CD8-positive, alpha-beta memory T cell (primary cell): Measurements from ENCODE around the gene SYTL3. TPM values are rescaled to one million over a fixed set of nuclear protein-coding genes. Genes with fewer than 3 reads are reported as not detected.
"Not testable (repeated sequence)": the region's sequence is repeated elsewhere in the genome, so short reads cannot be mapped to it uniquely, and the experiment has no call there.

Source experiments
- CTCF ChIA-PET: fragments of 350-600 bp; sonication (Branson Sonifier 250); formaldehyde crosslinking; loops from one replicate; lab custom pipeline; 2021; ENCODE audit warnings: antibody characterized with exemption; lab: Charles Lee
- POLR2A ChIA-PET: fragments of 350-600 bp; sonication (Branson Sonifier 250); formaldehyde crosslinking; loops from one replicate; lab custom pipeline; 2021; ENCODE audit warnings: antibody characterized with exemption; lab: Charles Lee
- DNase-seq, 5 donors: peaks; one replicate each; pipeline versions ENCODE4 v3.0.0 to v3.0.0-alpha.2; 2020 to 2022; ENCODE audit warnings: mixed read lengths in 1 of 5
- H3K27ac ChIP-seq: one replicate; pipeline ENCODE4 v1.7.0; 2013; ENCODE audit warnings: low read depth, mild to moderate bottlenecking, low read length, moderate library complexity
- H3K27me3 ChIP-seq: 2 replicates; pipeline ENCODE4 v1.7.0; 2013; ENCODE audit warnings: low read length, mild to moderate bottlenecking; ENCODE audit not compliant: insufficient read depth, poor library complexity, severe bottlenecking
- H3K36me3 ChIP-seq: 2 replicates; pipeline ENCODE4 v1.7.0; 2013; ENCODE audit warnings: mild to moderate bottlenecking, low read length, moderate library complexity; ENCODE audit not compliant: insufficient read depth
- H3K4me1 ChIP-seq: 2 replicates; pipeline ENCODE4 v1.7.0; 2013; ENCODE audit warnings: mild to moderate bottlenecking, low read length, moderate library complexity; ENCODE audit not compliant: insufficient read depth
- H3K4me3 ChIP-seq: 2 replicates; pipeline ENCODE4 v1.7.0; 2013; ENCODE audit warnings: mild to moderate bottlenecking, low read length
- H3K9me3 ChIP-seq: 2 replicates; pipeline ENCODE4 v1.7.0; 2013; ENCODE audit warnings: mild to moderate bottlenecking, low read length
- H3K27ac Mint-ChIP-seq, 8 donors: one replicate each; pipeline ENCODE4 v1.8.0; 2020 to 2021; ENCODE audit warnings: mixed read lengths in 8 of 8, mild to moderate bottlenecking in 6 of 8, inconsistent platforms in 3 of 8, moderate library complexity in 3 of 8
- H3K27me3 Mint-ChIP-seq, 2 donors: one replicate each; pipeline ENCODE4 v1.8.0; 2020 to 2021; ENCODE audit warnings: mixed read lengths in 2 of 2, mild to moderate bottlenecking in 1 of 2, moderate library complexity in 1 of 2
- H3K36me3 Mint-ChIP-seq, 3 donors: one replicate each; pipeline ENCODE4 v1.8.0; 2020 to 2021; ENCODE audit warnings: mixed read lengths in 3 of 3, inconsistent platforms in 1 of 3, mild to moderate bottlenecking in 1 of 3
- H3K4me1 Mint-ChIP-seq, 3 donors: one replicate each; pipeline ENCODE4 v1.8.0; 2020 to 2021; ENCODE audit warnings: mixed read lengths in 3 of 3, inconsistent platforms in 1 of 3, mild to moderate bottlenecking in 1 of 3
- H3K4me3 Mint-ChIP-seq, 7 donors: one replicate each; pipeline ENCODE4 v1.8.0; 2020 to 2021; ENCODE audit warnings: mixed read lengths in 7 of 7, mild to moderate bottlenecking in 6 of 7, moderate library complexity in 4 of 7, inconsistent platforms in 2 of 7
- H3K9me3 Mint-ChIP-seq, 5 donors: one replicate each; pipeline ENCODE4 v1.8.0; 2020 to 2022; ENCODE audit warnings: mixed read lengths in 5 of 5, mild to moderate bottlenecking in 3 of 5, moderate library complexity in 2 of 5, inconsistent platforms in 1 of 5
- polyA plus RNA-seq: library from polyadenylated mRNA; unstranded; fragments of 300-500 nt; fragmentation: Illumina TruSeq; gene quantifications from one replicate; pipeline ENCODE4 v1.2.3, GENCODE V29; 2021
- total RNA-seq, 2 experiments: library from RNA; stranded (reverse); gene quantifications; one replicate each; pipeline ENCODE4 v1.2.3, GENCODE V29; 2021

The SYTL3 gene
- total and polyA plus RNA-seq, 3 experiments from 2014 or later: 19.5 to 102 (median 96.6) TPM

DNA sequence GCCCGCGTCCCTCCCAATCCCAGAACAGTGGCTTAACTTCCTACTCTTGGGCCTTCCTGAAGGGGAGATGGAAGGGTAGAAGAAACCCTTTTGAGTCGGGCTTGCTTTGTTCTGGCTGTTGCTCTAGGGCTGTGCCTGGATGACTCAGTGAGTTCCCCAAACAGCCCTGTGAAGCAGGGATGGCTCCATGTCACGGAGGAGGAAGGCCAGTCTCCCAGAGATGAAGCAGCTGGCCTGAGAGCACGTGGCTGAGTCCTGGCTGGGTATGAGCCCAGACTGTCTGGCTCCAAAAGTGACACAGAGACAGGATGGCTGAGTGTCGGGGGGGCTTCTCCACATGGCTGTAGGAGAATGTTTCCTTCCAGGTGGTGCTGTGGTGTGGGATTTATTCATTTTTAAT, 4.6 kb downstream of the SYTL3 start:
- no peaks in the 10 kb centered on the region for H3K9me3 ChIP-seq
- DNase-seq: no peak
- H3K36me3 ChIP-seq: no peaks in the 10 kb centered on the region
- Mint-ChIP-seq H3K36me3 (peaks cover 7 to 55% (median 16%) of the 10 kb centered on the region in 3 donors), H3K4me1 (peaks cover 58 to 80% (median 64%) of the 10 kb centered on the region in 3 donors), H3K27ac (peak overlapping the region; percentile 97 to 100 (median 98)), H3K27me3 (peaks cover 0 to 2% of the 10 kb centered on the region in 2 donors), H3K9me3 (peaks cover 0 to 2% (median 0%) of the 10 kb centered on the region in 5 donors), H3K4me3 (peak overlapping the region; percentile 63 to 86 (median 80))
- peak overlapping the region; percentile 48 for H3K4me3 ChIP-seq
- POLR2A ChIA-PET: interaction anchor here (2.0 kb wide), 1 partner anchor 10 kb away, joined by 46 read pairs; the partner anchor contains the start of gene DYNLT1
- peak overlapping the region; percentile 68 for H3K27ac ChIP-seq
- CTCF ChIA-PET: interaction anchor here (1.8 to 3.8 kb wide), 2 partner anchors 11 to 37 kb away, joined by 10 to 26 read pairs; partner anchors contain the start of gene DYNLT1
- peaks cover 52% of the 10 kb centered on the region for H3K4me1 ChIP-seq
- no peaks in the 10 kb centered on the region for H3K27me3 ChIP-seq

DNA sequence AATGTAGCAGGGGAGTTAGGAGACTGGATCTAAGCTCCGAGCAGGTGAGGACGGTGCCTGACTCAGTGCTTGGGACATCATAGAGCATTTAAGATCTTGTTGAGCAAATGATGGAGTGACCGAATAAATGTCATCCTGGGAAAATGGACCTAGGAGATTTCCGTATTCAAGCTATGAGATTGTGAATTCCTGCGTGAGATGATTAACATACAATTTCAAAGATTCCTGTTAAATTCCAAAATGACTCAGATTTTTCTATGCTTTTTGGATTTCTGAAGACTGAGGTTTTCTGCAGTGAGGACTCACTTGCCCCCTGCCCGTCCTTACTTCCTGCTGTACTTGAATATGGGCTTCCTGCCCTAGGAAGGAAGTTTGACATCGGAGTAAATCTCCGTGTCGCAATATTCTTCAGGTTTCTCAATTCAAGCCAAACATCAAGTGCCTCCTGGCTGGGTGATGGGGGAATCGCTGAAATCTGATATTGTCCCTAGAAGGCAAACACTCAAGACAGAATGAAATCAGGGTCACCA, 5.2 kb downstream of the SYTL3 start:
- no peak overlapping the region for H3K27ac ChIP-seq
- peaks cover 55% of the 10 kb centered on the region for H3K4me1 ChIP-seq
- Mint-ChIP-seq H3K4me3 (peak overlapping the region; percentile 63 to 86 (median 80)), H3K4me1 (peaks cover 53 to 78% (median 64%) of the 10 kb centered on the region in 3 donors), H3K27me3 (no peaks in the 10 kb centered on the region), H3K27ac (peak overlapping the region; percentile 97 to 100 (median 98)), H3K36me3 (peaks cover 7 to 54% (median 16%) of the 10 kb centered on the region in 3 donors), H3K9me3 (no peaks in the 10 kb centered on the region)
- H3K27me3 ChIP-seq: no peaks in the 10 kb centered on the region
- DNase-seq: no peak
- peak overlapping the region; percentile 48 for H3K4me3 ChIP-seq
- H3K36me3 ChIP-seq: no peaks in the 10 kb centered on the region
- ChIA-PET CTCF (interaction anchor here (1.8 to 3.8 kb wide), 2 partner anchors 11 to 36 kb away, joined by 10 to 26 read pairs; partner anchors contain the start of gene DYNLT1), POLR2A (interaction anchor here (0.7 to 0.8 kb wide), 2 partner anchors 22 to 32 kb away, joined by 3 to 4 read pairs; no protein-coding TSS in a partner anchor)
- H3K9me3 ChIP-seq: no peaks in the 10 kb centered on the region

DNA sequence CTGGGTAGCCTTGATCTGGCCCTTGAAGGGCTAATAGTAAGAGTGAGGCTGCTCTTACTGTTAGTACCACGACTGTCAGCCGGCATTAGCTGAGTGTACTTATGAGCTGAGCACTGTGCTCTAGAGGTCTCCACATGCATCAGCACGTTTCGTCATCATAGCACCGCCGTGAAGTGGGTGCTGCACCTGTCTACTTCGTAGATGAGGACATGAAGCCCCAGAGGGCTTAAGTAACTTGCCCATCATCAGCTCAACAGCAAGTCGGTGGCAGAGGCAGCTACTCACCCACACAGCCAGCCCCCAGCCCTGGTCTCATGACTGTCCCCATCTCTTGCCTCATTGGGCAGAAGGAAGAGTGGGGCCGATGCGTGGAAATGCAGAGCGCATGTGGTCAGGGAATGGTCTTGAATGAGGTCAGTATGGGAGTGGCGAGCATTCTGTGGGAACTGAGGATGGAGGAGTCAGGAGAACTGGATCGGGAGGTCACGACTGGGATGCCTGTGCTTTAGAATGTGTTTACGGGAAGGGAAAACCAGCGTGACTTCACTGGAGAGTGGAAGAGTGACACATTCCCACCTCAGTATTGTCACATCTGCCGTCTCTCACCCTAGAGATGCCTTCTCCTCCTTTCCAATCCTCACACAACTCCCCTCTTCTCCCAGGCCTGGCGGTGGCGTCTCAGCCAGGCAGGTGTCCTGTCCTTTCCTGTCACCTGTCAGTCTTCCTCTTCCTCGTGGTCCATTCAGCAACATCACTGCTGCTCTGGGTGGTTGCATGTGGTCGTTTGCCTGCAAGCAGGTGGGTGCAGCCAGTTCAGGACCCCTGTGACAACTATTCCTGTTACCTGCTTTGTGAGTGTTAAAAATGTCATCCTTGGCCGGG, 6.0 kb downstream of the SYTL3 start:
- POLR2A ChIA-PET: interaction anchor here (0.7 to 0.8 kb wide), 2 partner anchors 23 to 31 kb away, joined by 3 to 4 read pairs; no protein-coding TSS in a partner anchor
- Mint-ChIP-seq H3K36me3 (peaks cover 7 to 60% (median 16%) of the 10 kb centered on the region in 3 donors), H3K27me3 (no peaks in the 10 kb centered on the region), H3K9me3 (no peaks in the 10 kb centered on the region), H3K27ac (peak overlapping the region; percentile 97 to 100 (median 98)), H3K4me1 (peaks cover 55 to 81% (median 68%) of the 10 kb centered on the region in 3 donors), H3K4me3 (peak overlapping the region; percentile 63 to 86 (median 80))
- Histone ChIP-seq H3K9me3 (no peaks in the 10 kb centered on the region), H3K27ac (no peak overlapping the region), H3K36me3 (no peaks in the 10 kb centered on the region), H3K4me1 (peaks cover 56% of the 10 kb centered on the region), H3K27me3 (no peaks in the 10 kb centered on the region), H3K4me3 (peak overlapping the region; percentile 48)
- CTCF ChIA-PET: interaction anchor here (1.8 to 3.8 kb wide), 2 partner anchors 12 to 36 kb away, joined by 10 to 26 read pairs; partner anchors contain the start of gene DYNLT1
- DNase-seq: no peak

DNA sequence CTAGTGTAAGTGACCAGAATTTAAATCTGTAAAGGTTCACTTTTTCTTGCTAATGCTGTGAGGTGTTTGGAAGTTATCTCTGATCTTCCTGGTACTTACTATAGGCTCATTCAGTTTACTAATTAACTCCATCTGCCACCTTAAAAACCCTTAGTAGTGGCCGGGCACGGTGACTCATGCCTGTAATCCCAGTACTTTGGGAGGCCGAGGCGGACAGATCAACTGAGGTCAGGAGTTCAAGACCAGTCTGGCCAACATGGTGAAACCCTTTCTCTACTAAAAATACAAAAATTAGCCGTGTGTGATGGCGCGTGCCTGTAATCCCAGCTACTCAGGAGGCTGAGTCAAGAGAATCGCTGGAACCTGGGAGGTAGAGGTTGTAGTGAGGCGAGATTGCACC, 7.1 kb downstream of the SYTL3 start:
- CTCF ChIA-PET: not testable (repeated sequence)

DNA sequence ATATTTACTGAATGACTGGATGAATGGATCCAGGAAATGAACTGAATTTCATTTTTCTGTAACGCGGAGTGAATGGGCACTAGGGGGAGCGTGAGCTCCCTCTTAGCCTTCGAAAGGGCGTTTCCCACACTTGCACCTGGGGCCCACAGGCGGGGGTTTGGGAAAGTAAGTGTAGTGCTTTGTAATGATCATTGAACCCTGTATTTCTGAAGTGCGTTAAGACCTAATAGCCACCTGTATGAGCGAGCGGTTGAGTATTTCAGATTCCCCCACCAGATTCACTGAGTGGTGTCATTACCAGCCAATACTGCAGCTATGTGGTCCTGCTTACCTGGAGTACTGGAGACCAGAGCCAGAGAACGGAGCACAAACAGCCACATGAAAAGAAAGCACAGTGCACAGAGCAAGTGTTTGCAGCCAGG, 10.5 kb downstream of the SYTL3 start:
- POLR2A ChIA-PET: interaction anchor here (0.6 to 1.9 kb wide), 3 partner anchors 10 to 77 kb away, joined by 4 to 10 read pairs (median 5); partner anchors contain the start of gene SYTL3
- no peak overlapping the region for H3K27ac ChIP-seq
- H3K27ac Mint-ChIP-seq: peak overlapping the region; percentile 47 to 92 (median 83)
- DNase-seq: peak in 4 of 5 donors; percentile 19 to 69 (median 59)
- H3K4me1 ChIP-seq: peaks cover 29% of the 10 kb centered on the region
- H3K27me3 ChIP-seq: no peaks in the 10 kb centered on the region
- peaks cover 6% of the 10 kb centered on the region for H3K36me3 ChIP-seq
- H3K4me3 ChIP-seq: no peak overlapping the region
- H3K27me3 Mint-ChIP-seq: no peaks in the 10 kb centered on the region
- H3K4me3 Mint-ChIP-seq: peak overlapping the region in 5 of 7 donors; percentile 8 to 48 (median 43)
- H3K36me3 Mint-ChIP-seq: peaks cover 7 to 70% (median 14%) of the 10 kb centered on the region in 3 donors
- peaks cover 21 to 48% (median 38%) of the 10 kb centered on the region in 3 donors for H3K4me1 Mint-ChIP-seq
- no peaks in the 10 kb centered on the region for H3K9me3 Mint-ChIP-seq
- CTCF ChIA-PET: interaction anchor here (0.7 to 4.5 kb wide), 20 partner anchors 8 to 475 kb away, joined by 3 to 50 read pairs (median 4); partner anchors contain the start of genes DYNLT1, RSPH3 and SYTL3
- H3K9me3 ChIP-seq: no peaks in the 10 kb centered on the region

More for the DNA sequence above, 7.1 kb downstream of the SYTL3 start:
- H3K36me3 ChIP-seq, H3K9me3 ChIP-seq, DNase-seq, H3K27me3 ChIP-seq, H3K27me3 Mint-ChIP-seq, POLR2A ChIA-PET, H3K4me3 ChIP-seq, H3K9me3 Mint-ChIP-seq, H3K27ac ChIP-seq: not testable (repeated sequence)
- peaks cover 49 to 77% (median 66%) of the 10 kb centered on the region in 3 donors for H3K4me1 Mint-ChIP-seq
- H3K27ac Mint-ChIP-seq: peak overlapping the region in 7 of 8 donors; percentile 62 to 100 (median 98)
- peaks cover 7 to 61% (median 12%) of the 10 kb centered on the region in 3 donors for H3K36me3 Mint-ChIP-seq
- peak overlapping the region in 2 of 7 donors; percentile 32 to 55 for H3K4me3 Mint-ChIP-seq
- peaks cover 58% of the 10 kb centered on the region for H3K4me1 ChIP-seq

DNA sequence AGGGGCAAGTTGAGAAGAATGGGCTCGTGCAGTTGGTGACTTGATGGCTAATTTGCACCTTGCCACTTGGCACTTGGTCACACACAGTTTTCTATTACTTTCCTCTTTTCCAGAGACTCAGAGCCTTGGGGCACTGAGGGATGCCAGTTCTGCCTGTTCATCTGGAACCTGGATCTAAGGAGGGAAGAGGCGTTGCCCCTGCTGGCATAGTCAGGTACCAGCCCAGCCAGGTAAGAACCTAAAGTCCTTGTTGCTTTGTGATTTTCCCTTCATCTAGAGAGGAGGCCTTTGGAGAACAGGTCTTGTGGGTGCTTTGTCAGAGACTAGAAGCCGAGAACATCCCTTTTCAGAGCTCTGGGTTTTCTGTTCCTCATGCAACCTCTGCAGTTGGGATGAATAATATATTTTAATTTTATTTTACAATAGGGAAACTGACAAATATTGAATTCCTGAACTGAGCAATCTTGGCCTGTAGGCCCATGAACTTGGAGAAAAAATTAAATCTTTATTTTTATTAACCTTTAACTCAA, 11.4 kb downstream of the SYTL3 start:
- peaks cover 20% of the 10 kb centered on the region for H3K4me1 ChIP-seq
- H3K9me3 ChIP-seq: no peaks in the 10 kb centered on the region
- Mint-ChIP-seq H3K36me3 (peaks cover 8 to 70% (median 9%) of the 10 kb centered on the region in 3 donors), H3K4me3 (peak overlapping the region in 1 of 7 donors; percentile 36), H3K27ac (peak overlapping the region in 4 of 8 donors; percentile 33 to 83 (median 70)), H3K27me3 (no peaks in the 10 kb centered on the region), H3K9me3 (no peaks in the 10 kb centered on the region), H3K4me1 (peaks cover 13 to 39% (median 29%) of the 10 kb centered on the region in 3 donors)
- H3K4me3 ChIP-seq: no peak overlapping the region
- peaks cover 8% of the 10 kb centered on the region for H3K36me3 ChIP-seq
- no peak overlapping the region for H3K27ac ChIP-seq
- POLR2A ChIA-PET: interaction anchor here (0.9 kb wide), 1 partner anchor 8 kb away, joined by 3 read pairs; no protein-coding TSS in a partner anchor
- no peaks in the 10 kb centered on the region for H3K27me3 ChIP-seq
- CTCF ChIA-PET: interaction anchor here (0.9 to 4.5 kb wide), 9 partner anchors 8 to 312 kb away, joined by 3 to 50 read pairs (median 5); partner anchors contain the start of genes DYNLT1 and SYTL3
- DNase-seq: no peak

DNA sequence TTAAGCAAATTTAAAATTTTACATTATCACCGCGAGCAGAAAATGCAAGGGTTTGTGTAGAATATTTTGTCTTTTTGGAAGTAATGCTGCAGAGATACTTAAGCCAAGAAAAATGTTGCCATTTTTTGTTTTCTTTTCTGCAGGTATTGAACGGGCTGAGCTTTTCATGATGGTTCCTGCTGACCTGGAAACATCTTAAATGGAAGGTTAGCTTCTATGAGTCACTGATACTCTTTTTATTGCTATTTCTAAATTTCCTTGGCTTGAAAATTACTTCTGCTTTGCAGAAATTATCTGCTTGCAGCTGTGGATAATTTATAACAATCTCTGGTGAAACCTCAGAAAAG, 12.7 kb downstream of the SYTL3 start:
- POLR2A ChIA-PET: interaction anchor here (1.1 kb wide), 1 partner anchor 12 kb away, joined by 3 read pairs; no protein-coding TSS in a partner anchor
- H3K27ac ChIP-seq: no peak overlapping the region
- peaks cover 20% of the 10 kb centered on the region for H3K4me1 ChIP-seq
- H3K4me3 Mint-ChIP-seq: no peak overlapping the region
- H3K9me3 ChIP-seq: no peaks in the 10 kb centered on the region
- no peak overlapping the region for H3K4me3 ChIP-seq
- H3K27ac Mint-ChIP-seq: no peak overlapping the region
- H3K4me1 Mint-ChIP-seq: peaks cover 7 to 36% (median 24%) of the 10 kb centered on the region in 3 donors
- no peak for DNase-seq
- H3K27me3 ChIP-seq: no peaks in the 10 kb centered on the region
- H3K36me3 ChIP-seq: peaks cover 13% of the 10 kb centered on the region
- no peaks in the 10 kb centered on the region for H3K9me3 Mint-ChIP-seq
- H3K27me3 Mint-ChIP-seq: no peaks in the 10 kb centered on the region
- peaks cover 8 to 75% (median 19%) of the 10 kb centered on the region in 3 donors for H3K36me3 Mint-ChIP-seq
- CTCF ChIA-PET: interaction anchor here (1.1 to 2.4 kb wide), 9 partner anchors 9 to 447 kb away, joined by 3 to 9 read pairs (median 3); partner anchors contain the start of gene SYTL3
